Measurements from ENCODE around the gene ALDOB.

GRCh38 chr9:101383361-101383760, 52.2 kb downstream of the ALDOB start:
- TF ChIP-seq POLR2A (IDR thresholded peaks at IDR 0.05): no peak
- TF ChIP-seq POLR2AphosphoS5 (IDR thresholded peaks at IDR 0.05): no peak
- TF ChIP-seq CTCF (IDR thresholded peaks at IDR 0.05): no peak
